ENCODE data around the gene ABL1. TPM values are rescaled to one million over a fixed set of nuclear protein-coding genes. Genes with fewer than 3 reads are reported as not detected.

ABL1 gene
- total RNA-seq, 2 experiments from 2014 or later: 30.2 to 33.0 TPM

GRCh38 chr9:130912932-130913598 is 78.0 kb downstream of the ABL1 start:
- Mint-ChIP-seq H3K9me3 (no peaks in the 10 kb centered on the region), H3K4me3 (no peak overlapping the region), H3K27me3 (peaks cover 2% of the 10 kb centered on the region), H3K27ac (no peak overlapping the region), H3K4me1 (ENCODE audit: low read depth) (no peaks in the 10 kb centered on the region), H3K36me3 (ENCODE audit: low read depth) (no peaks in the 10 kb centered on the region)
- ATAC-seq (no peak), DNase-seq (no peak)
- intact Hi-C loops (cut with micrococcal nuclease): no loop called here
- ChIA-PET POLR2A (no interaction called here), CTCF (interaction anchor here (1.0 kb wide), 1 partner anchor 206 kb away, joined by 3 read pairs; no protein-coding TSS in a partner anchor)
- TF ChIP-seq CTCF (IDR thresholded peaks at IDR 0.05): no peak

GRCh38 chr9:130913599-130914416 is 78.8 kb downstream of the ABL1 start:
- POLR2A ChIA-PET: no interaction called here
- no peak for DNase-seq
- H3K36me3 Mint-ChIP-seq (ENCODE audit: low read depth): no peaks in the 10 kb centered on the region
- H3K27ac Mint-ChIP-seq: no peak overlapping the region
- H3K4me1 Mint-ChIP-seq (ENCODE audit: low read depth): no peaks in the 10 kb centered on the region
- H3K9me3 Mint-ChIP-seq: no peaks in the 10 kb centered on the region
- TF ChIP-seq CTCF (IDR thresholded peaks at IDR 0.05): no peak
- intact Hi-C loops (cut with micrococcal nuclease): no loop called here
- H3K27me3 Mint-ChIP-seq: no peaks in the 10 kb centered on the region
- no peak for ATAC-seq
- no peak overlapping the region for H3K4me3 Mint-ChIP-seq
- CTCF ChIA-PET: interaction anchor here (1.0 kb wide), 1 partner anchor 207 kb away, joined by 3 read pairs; no protein-coding TSS in a partner anchor

GRCh38 chr9:130914417-130915095 is 79.5 kb downstream of the ABL1 start:
- ChIA-PET POLR2A (interaction anchor here (1.5 kb wide), 1 partner anchor 34 kb away, joined by 3 read pairs; no protein-coding TSS in a partner anchor), CTCF (no interaction called here)
- Mint-ChIP-seq H3K9me3 (no peaks in the 10 kb centered on the region), H3K4me3 (no peak overlapping the region), H3K27me3 (no peaks in the 10 kb centered on the region), H3K27ac (no peak overlapping the region), H3K36me3 (ENCODE audit: low read depth) (no peaks in the 10 kb centered on the region), H3K4me1 (ENCODE audit: low read depth) (no peaks in the 10 kb centered on the region)
- DNase-seq (no peak), ATAC-seq (no peak)
- intact Hi-C loops (cut with micrococcal nuclease): no loop called here
- no peak for TF ChIP-seq CTCF (IDR thresholded peaks at IDR 0.05)

GRCh38 chr9:130915096-130915447 is 80.0 kb downstream of the ABL1 start:
- DNase-seq (no peak), ATAC-seq (no peak)
- ChIA-PET CTCF (no interaction called here), POLR2A (interaction anchor here (1.5 kb wide), 1 partner anchor 34 kb away, joined by 3 read pairs; no protein-coding TSS in a partner anchor)
- Mint-ChIP-seq H3K4me1 (ENCODE audit: low read depth) (no peaks in the 10 kb centered on the region), H3K27ac (no peak overlapping the region), H3K36me3 (ENCODE audit: low read depth) (no peaks in the 10 kb centered on the region), H3K9me3 (no peaks in the 10 kb centered on the region), H3K27me3 (no peaks in the 10 kb centered on the region), H3K4me3 (no peak overlapping the region)
- TF ChIP-seq CTCF (IDR thresholded peaks at IDR 0.05): no peak
- intact Hi-C loops (cut with micrococcal nuclease): no loop called here

All from activated CD8-positive, alpha-beta T cell treated with anti-CD3 and anti-CD28 coated beads for 36 hours (primary cell).